HG02885 (cell line): Measurements from ENCODE around the gene PIGO.

ENCODE experiments used
- ATAC-seq: cut with Tn5 transposase; IDR thresholded peaks from one replicate; pipeline ENCODE4 v1.9.1; 2021; ENCODE audit warnings: mild to moderate bottlenecking; ENCODE audit not compliant: unreplicated experiment, poor library complexity

PIGO gene

GRCh38 chr9:35096035-35096849, at the start of gene PIGO:
PIGO (minus strand) TSS chr9:35096591; CDS start chr9:35095565, 1,026 bp downstream.
- peak; percentile 94 for ATAC-seq

- no peak for ATAC-seq
These were observed 45.6 kb upstream of the PIGO start for GRCh38 chr9:35142037-35142436.

GRCh38 chr9:35140093-35140492, 43.7 kb upstream of the PIGO start:
- no peak for ATAC-seq

- no peak for ATAC-seq
These were observed 40.5 kb upstream of the PIGO start for GRCh38 chr9:35136866-35137265.

GRCh38 chr9:35135988-35136387, 39.6 kb upstream of the PIGO start:
- ATAC-seq: no peak

GRCh38 chr9:35134920-35135319, 38.5 kb upstream of the PIGO start:
- ATAC-seq: no peak

GRCh38 chr9:35116898-35117551, 20.6 kb upstream of the PIGO start:
- peak; percentile 57 for ATAC-seq

- ATAC-seq: no peak
These were observed 20.1 kb upstream of the PIGO start for GRCh38 chr9:35116539-35116897.

GRCh38 chr9:35115680-35116538, 19.5 kb upstream of the PIGO start, which contains the start of gene ATOSB:
ATOSB (minus strand) TSS chr9:35115862; CDS start chr9:35108274, 7,588 bp downstream.
- ATAC-seq: peak; percentile 58

GRCh38 chr9:35114840-35115628, 18.6 kb upstream of the PIGO start:
- ATAC-seq: no peak

- no peak for ATAC-seq
These were observed 17.9 kb upstream of the PIGO start for GRCh38 chr9:35114113-35114839.

- no peak for ATAC-seq
These were observed 16.0 kb upstream of the PIGO start for GRCh38 chr9:35112257-35113020.

GRCh38 chr9:35111001-35111933, 14.9 kb upstream of the PIGO start:
- ATAC-seq: peak; percentile 84

- ATAC-seq: no peak
These were observed 14.0 kb upstream of the PIGO start for GRCh38 chr9:35110327-35110761.

- no peak for ATAC-seq
These were observed 12.7 kb upstream of the PIGO start for GRCh38 chr9:35108946-35109575.

GRCh38 chr9:35108461-35108860, 12.1 kb upstream of the PIGO start:
- ATAC-seq: no peak
